HEK293 (cell line): Measurements from ENCODE around the gene SH3GL1.

Experiments used
- MEIS1 ChIP-seq: sonication (generic); formaldehyde crosslinking; IDR thresholded peaks from 2 replicates; pipeline ENCODE4 v1.8.1; 2022; ENCODE audit warnings: missing genetic modification reagents, mild to moderate bottlenecking, borderline replicate concordance
- YY1 ChIP-seq: fragments of 450-650 bp; formaldehyde crosslinking; IDR thresholded peaks from 2 replicates; pipeline ENCODE4 v1.5.1; 2018; ENCODE audit warnings: missing biosample characterization, missing genetic modification characterization

DNA sequence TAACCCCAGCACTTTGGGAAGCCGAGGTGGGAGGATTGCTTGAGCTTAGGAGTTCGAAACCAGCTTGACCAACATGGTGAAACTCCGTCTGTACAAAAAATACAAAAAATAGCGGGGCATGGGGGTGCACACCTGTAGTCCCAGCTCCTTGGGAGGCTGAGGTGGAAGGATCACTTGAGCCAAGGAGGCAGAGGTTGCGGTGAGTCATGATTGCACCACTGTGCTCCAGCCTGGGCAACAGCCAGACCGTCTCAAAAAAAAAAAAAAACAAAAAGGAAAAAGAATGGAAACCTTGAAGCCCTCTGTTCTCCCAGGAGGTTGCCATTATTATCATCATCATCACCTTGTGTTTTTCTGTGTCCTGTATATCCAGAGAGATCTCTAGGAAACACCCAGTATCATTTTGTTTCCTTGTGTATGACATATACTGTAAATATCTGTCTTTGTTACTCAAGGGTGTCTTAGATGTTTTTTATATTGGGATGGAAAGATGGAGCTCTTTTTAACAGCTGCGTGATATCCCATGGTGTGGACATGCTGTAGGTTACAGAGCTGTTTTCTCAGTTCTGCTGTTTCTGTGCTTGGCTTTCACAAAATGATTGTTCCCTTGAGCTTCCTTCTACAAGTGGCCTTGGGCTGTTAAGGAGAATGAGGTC, 13.9 kb upstream of the SH3GL1 start:
- TF ChIP-seq YY1 (tag by site-specific recombination), result no peak
- TF ChIP-seq MEIS1 (CRISPR knock-in tag), result no peak
